ENCODE data around the gene RPTOR.

- no peak for TF ChIP-seq CTCF (IDR thresholded peaks at IDR 0.05)
- no peak for TF ChIP-seq RAD21 (IDR thresholded peaks at IDR 0.05; ENCODE audit: low read length)
- TF ChIP-seq JUND (IDR thresholded peaks at IDR 0.05), result no peak
- no peak for TF ChIP-seq GABPA (IDR thresholded peaks at IDR 0.05; ENCODE audit: low read depth)
- TF ChIP-seq ZBTB33 (IDR thresholded peaks at IDR 0.05; ENCODE audit: borderline replicate concordance, low read depth), result no peak
- no peak for TF ChIP-seq FOXJ3 (CRISPR knock-in tag; IDR thresholded peaks at IDR 0.05)
- TF ChIP-seq TEAD4 (IDR thresholded peaks at IDR 0.05; ENCODE audit: borderline replicate concordance, insufficient read depth), result no peak
- TF ChIP-seq GATA2 (CRISPR knock-in tag; IDR thresholded peaks at IDR 0.05), result no peak
- no peak for TF ChIP-seq EP300 (IDR thresholded peaks at IDR 0.05; ENCODE audit: borderline replicate concordance in 1 of 2, low read depth in 1 of 2, low read length in 1 of 2)
Observed at GRCh38 chr17:80947200-80947940, 402.7 kb downstream of the RPTOR start.
